ENCODE data around the gene ITGA3.

DNA sequence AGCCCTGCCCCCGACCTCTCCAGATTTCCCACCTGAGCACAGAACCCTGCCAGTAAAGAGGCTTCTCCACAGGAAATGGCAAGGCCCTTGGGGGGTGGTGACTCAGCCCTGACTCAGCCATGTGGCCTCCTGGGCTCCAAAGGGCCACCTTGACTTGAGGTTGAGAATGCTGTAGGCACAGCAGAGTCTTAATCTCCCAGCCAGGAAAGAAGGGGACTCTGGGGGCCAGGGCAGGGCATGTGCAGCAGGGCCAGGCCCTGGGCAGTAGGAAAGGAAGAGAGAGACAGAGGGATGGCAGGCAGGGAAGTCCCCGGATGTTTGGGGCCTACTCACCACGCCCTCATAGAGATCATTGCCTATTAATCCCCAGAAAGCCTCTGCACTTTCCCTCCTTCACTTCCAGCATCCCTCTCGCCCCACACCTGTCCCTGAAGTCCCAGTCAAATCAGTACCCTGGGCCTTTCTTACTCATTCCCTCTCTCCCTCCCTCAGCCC, 4.8 kb upstream of the ITGA3 start:
- TF ChIP-seq, protein P1, sequence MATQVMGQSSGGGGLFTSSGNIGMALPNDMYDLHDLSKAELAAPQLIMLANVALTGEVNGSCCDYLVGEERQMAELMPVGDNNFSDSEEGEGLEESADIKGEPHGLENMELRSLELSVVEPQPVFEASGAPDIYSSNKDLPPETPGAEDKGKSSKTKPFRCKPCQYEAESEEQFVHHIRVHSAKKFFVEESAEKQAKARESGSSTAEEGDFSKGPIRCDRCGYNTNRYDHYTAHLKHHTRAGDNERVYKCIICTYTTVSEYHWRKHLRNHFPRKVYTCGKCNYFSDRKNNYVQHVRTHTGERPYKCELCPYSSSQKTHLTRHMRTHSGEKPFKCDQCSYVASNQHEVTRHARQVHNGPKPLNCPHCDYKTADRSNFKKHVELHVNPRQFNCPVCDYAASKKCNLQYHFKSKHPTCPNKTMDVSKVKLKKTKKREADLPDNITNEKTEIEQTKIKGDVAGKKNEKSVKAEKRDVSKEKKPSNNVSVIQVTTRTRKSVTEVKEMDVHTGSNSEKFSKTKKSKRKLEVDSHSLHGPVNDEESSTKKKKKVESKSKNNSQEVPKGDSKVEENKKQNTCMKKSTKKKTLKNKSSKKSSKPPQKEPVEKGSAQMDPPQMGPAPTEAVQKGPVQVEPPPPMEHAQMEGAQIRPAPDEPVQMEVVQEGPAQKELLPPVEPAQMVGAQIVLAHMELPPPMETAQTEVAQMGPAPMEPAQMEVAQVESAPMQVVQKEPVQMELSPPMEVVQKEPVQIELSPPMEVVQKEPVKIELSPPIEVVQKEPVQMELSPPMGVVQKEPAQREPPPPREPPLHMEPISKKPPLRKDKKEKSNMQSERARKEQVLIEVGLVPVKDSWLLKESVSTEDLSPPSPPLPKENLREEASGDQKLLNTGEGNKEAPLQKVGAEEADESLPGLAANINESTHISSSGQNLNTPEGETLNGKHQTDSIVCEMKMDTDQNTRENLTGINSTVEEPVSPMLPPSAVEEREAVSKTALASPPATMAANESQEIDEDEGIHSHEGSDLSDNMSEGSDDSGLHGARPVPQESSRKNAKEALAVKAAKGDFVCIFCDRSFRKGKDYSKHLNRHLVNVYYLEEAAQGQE (IDR thresholded peaks at IDR 0.05; ENCODE audit: low read depth): no peak
- TF ChIP-seq RAD21 (IDR thresholded peaks at IDR 0.05; ENCODE audit: low read depth) (peak; percentile 32; the same call in 1 of the 2 replicates), EP300 (IDR thresholded peaks at IDR 0.05; ENCODE audit: borderline replicate concordance) (peak; percentile 92), MAX (IDR thresholded peaks at IDR 0.05) (peak; percentile 91), CEBPB (IDR thresholded peaks at IDR 0.05) (no peak), EGR1 (IDR thresholded peaks at IDR 0.05) (no peak), NFIC (IDR thresholded peaks at IDR 0.05) (peak; percentile 79), CREB1 (IDR thresholded peaks at IDR 0.05; ENCODE audit: low read depth) (no peak), YY1 (IDR thresholded peaks at IDR 0.05; ENCODE audit: low read depth) (no peak)
